ENCODE results near the gene MKNK2.

MKNK2 gene

DNA sequence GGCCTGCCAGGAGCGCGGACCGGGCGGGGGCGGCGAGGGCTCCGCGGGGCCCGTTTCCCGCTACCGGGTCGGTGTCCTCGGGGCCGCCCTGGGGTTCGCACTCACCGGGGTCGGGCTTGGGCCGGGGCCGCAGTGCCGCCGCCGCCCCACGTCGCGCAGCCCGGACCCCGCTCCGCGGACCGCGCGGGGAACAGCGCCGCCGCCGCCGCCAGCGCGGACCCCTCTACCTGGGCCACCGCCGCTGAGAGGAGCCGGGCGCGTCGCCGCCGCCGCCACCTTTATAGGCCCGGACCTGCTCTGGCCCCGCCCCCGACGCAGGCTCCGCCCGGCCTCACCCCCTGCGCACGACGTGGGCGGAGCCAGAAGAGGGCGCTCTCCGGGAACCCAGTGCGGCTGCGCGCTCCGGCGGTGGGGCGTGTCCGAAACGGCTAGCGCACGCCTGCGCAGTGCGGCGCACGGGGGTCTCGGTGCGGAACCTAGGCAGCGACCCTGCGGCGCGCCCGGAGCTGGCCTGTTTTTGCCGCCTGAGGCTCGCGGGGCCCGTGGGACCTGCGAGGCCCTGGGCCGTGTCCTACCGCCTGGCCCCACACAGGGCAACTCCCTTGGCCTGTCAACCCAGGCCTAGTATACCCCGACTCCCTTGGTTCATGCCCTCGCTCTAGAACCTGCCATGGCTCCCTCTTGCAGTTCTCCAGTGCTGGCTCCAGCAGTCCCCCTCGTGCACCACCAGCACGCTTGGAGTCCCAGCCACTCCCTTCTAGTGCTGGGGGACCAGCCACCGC is at the start of gene MKNK2:
Gene MKNK2 (minus strand): TSS at position 254 of the 782 bp plus-strand sequence. CDS start 393 bp downstream, outside the sequence.
- TF ChIP-seq, protein P1, sequence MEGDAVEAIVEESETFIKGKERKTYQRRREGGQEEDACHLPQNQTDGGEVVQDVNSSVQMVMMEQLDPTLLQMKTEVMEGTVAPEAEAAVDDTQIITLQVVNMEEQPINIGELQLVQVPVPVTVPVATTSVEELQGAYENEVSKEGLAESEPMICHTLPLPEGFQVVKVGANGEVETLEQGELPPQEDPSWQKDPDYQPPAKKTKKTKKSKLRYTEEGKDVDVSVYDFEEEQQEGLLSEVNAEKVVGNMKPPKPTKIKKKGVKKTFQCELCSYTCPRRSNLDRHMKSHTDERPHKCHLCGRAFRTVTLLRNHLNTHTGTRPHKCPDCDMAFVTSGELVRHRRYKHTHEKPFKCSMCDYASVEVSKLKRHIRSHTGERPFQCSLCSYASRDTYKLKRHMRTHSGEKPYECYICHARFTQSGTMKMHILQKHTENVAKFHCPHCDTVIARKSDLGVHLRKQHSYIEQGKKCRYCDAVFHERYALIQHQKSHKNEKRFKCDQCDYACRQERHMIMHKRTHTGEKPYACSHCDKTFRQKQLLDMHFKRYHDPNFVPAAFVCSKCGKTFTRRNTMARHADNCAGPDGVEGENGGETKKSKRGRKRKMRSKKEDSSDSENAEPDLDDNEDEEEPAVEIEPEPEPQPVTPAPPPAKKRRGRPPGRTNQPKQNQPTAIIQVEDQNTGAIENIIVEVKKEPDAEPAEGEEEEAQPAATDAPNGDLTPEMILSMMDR (IDR thresholded peaks at IDR 0.05; ENCODE audit: low read depth, low read length, missing control alignments) = peak; percentile 52
- DNase-seq (ENCODE audit: low read depth) = no peak
- H3K4me3 ChIP-seq (ENCODE audit: low read depth, low read length) = peak within 1 kb of the TSS; percentile 97

DNA sequence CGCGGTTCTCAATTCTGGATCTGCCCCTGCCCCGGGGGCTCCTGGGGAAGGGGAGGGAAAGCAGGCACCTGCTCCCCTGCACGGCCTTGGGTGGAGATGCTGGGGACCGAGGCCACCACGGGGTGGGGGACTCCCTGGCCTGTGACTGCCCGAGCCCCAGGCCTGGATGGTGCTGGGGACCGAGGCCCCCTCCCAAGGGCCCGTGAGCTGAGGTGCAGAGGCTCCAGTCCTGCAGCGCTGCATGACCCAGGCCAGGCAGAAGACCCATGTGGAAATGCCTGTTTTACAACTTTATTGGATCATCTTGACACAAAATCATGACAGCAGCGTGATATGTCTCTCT is 49.6 kb upstream of the MKNK2 start:
- no peak for DNase-seq (ENCODE audit: low read depth)
- no peak overlapping the region for H3K4me3 ChIP-seq (ENCODE audit: low read depth, low read length)
- TF ChIP-seq, protein P1 (IDR thresholded peaks at IDR 0.05; ENCODE audit: low read depth, low read length, missing control alignments) = no peak

DNA sequence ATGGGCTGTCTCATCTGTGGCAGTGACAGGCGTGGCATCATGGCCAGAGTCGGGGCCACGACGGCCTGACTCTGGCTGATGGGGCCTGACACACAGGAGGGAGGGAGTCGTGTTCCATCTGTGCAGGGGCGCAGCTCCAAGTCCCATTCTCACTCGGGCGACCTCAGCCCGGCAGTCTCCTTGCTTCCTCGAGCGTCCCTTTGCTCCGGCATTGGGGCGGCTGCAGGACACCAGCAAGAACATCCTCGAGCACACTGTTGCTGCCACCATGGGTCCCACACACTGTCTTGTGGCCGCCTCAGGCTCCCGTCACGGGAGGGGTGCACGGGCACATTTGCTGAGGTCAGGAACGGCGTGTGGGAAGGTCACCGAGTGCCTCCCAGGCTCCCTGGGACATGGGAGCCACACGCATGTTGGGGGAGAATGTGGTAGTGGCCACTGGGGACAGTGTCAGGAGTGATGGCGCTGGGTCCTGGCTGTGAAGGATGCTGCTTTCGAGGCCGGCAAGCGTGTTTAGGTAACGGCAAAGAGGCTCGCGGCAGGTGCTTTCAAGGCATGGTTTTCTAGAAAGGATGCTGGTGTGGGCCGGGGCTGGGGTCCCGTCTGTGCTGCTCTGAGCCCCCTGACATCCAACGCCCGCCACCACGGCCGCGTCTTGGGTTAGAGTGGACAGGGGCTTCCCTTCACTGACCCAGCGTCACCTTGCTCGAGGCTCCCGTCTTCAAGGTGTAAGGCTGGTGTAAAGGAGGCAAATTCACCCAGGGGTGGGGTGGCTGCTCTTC is 49.1 kb upstream of the MKNK2 start:
- TF ChIP-seq, protein P1 (IDR thresholded peaks at IDR 0.05; ENCODE audit: low read depth, low read length, missing control alignments) = no peak
- no peak for DNase-seq (ENCODE audit: low read depth)
- no peak overlapping the region for H3K4me3 ChIP-seq (ENCODE audit: low read depth, low read length)

DNA sequence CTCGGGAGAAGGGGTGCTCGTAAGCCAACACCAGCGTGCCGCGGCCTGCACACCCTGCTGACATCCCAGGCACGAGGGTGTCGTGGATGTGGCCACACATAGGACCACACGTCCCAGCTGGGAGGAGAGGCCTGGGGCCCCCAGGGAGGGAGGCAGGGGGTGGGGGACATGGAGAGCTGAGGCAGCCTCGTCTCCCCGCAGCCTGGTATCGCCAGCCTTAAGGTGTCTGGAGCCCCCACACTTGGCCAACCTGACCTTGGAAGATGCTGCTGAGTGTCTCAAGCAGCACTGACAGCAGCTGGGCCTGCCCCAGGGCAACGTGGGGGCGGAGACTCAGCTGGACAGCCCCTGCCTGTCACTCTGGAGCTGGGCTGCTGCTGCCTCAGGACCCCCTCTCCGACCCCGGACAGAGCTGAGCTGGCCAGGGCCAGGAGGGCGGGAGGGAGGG is 48.0 kb upstream of the MKNK2 start:
- DNase-seq (ENCODE audit: low read depth) = no peak
- no peak overlapping the region for H3K4me3 ChIP-seq (ENCODE audit: low read depth, low read length)
- TF ChIP-seq, protein P1 (IDR thresholded peaks at IDR 0.05; ENCODE audit: low read depth, low read length, missing control alignments) = no peak

DNA sequence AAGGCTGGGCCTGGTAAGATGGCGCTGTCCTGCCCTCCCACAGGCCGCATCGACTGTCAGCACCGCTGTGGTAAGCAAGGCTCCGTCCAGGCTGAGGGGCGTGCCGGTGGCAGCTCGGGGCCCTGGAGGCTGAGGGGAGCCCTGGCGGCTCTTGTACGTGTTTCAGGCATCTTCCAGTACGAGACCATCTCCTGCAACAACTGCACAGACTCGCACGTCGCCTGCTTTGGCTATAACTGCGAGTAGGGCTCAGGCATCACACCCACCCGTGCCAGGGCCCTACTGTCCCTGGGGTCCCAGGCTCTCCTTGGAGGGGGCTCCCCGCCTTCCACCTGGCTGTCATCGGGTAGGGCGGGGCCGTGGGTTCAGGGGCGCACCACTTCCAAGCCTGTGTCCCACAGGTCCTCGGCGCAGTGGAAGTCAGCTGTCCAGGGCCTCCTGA is 46.9 kb upstream of the MKNK2 start:
- peak overlapping the region; percentile 59; the same call in 1 of the 2 replicates for H3K4me3 ChIP-seq (ENCODE audit: low read depth, low read length)
- TF ChIP-seq, protein P1 (IDR thresholded peaks at IDR 0.05; ENCODE audit: low read depth, low read length, missing control alignments) = no peak
- DNase-seq (ENCODE audit: low read depth) = no peak

DNA sequence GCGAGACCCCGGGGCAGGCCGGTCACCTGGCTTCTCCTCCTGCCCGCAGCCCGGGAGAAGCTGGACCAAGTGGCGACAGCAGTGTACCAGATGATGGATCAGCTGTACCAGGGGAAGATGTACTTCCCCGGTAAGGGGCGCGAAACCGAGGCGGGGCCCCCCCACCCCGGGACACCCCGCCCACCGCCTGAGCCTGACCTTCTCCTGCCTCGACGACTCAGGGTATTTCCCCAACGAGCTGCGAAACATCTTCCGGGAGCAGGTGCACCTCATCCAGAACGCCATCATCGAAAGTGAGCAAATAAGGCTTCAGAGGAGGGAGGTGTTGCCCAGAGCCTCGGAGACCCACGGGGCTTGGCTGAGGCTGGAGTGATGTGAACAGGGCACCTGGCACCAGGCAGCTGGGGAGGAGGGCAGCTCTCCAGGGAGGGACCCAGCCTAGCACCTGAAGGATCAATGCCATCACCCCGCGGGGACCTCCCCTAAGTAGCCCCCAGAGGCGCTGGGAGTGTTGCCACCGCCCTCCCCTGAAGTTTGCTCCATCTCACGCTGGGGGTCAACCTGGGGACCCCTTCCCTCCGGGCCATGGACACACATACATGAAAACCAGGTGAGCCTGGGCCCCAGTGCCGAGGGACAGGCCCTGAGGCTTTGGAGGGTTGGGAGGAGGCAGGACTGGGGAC is 46.3 kb upstream of the MKNK2 start:
- H3K4me3 ChIP-seq (ENCODE audit: low read depth, low read length) = peak overlapping the region; percentile 59
- TF ChIP-seq, protein P1 (IDR thresholded peaks at IDR 0.05; ENCODE audit: low read depth, low read length, missing control alignments) = no peak
- DNase-seq (ENCODE audit: low read depth) = no peak
